Middle frontal gyrus (tissue), 1 donor: ENCODE results near the gene SEC11A.
"Not testable (repeated sequence)": the region's sequence is repeated elsewhere in the genome, so short reads cannot be mapped to it uniquely, and the experiment has no call there.

Source experiments
- DNase-seq: peaks from one replicate; pipeline ENCODE4 v3.0.0-alpha.2; 2015; ENCODE audit warnings: low spot score; ENCODE audit errors: extremely low spot score

SEC11A gene

GRCh38 chr15:84737005-84737404 lies 21.1 kb upstream of the SEC11A start:
- DNase-seq, result no peak

GRCh38 chr15:84736375-84736774 lies 20.4 kb upstream of the SEC11A start:
- no peak for DNase-seq

GRCh38 chr15:84735480-84736061 lies 19.6 kb upstream of the SEC11A start:
- DNase-seq, result not testable (repeated sequence)

GRCh38 chr15:84734794-84735479 lies 19.0 kb upstream of the SEC11A start:
- DNase-seq, result no peak

GRCh38 chr15:84731774-84732173 lies 15.8 kb upstream of the SEC11A start:
- DNase-seq, result no peak

GRCh38 chr15:84727429-84727828 lies 11.5 kb upstream of the SEC11A start:
- no peak for DNase-seq

- no peak for DNase-seq
Observed at GRCh38 chr15:84725001-84725491, 9.1 kb upstream of the SEC11A start.

GRCh38 chr15:84722628-84723027 lies 6.7 kb upstream of the SEC11A start:
- DNase-seq, result no peak

- no peak for DNase-seq
Observed at GRCh38 chr15:84721371-84721770, 5.4 kb upstream of the SEC11A start.

GRCh38 chr15:84715441-84716035 lies 401 bp downstream of the SEC11A start:
- no peak for DNase-seq

- no peak for DNase-seq
Observed at GRCh38 chr15:84714821-84715220, 1.1 kb downstream of the SEC11A start.

GRCh38 chr15:84714372-84714771 lies 1.6 kb downstream of the SEC11A start:
- DNase-seq, result no peak

GRCh38 chr15:84703808-84704207 lies 12.1 kb downstream of the SEC11A start:
- no peak for DNase-seq

GRCh38 chr15:84702961-84703482 lies 12.9 kb downstream of the SEC11A start:
- DNase-seq, result no peak

- no peak for DNase-seq
Observed at GRCh38 chr15:84699538-84700191, 16.3 kb downstream of the SEC11A start.

GRCh38 chr15:84697236-84697990 lies 18.5 kb downstream of the SEC11A start:
- DNase-seq, result no peak

GRCh38 chr15:84696757-84697156 lies 19.2 kb downstream of the SEC11A start:
- DNase-seq, result no peak

- no peak for DNase-seq
Observed at GRCh38 chr15:84690342-84690741, 25.6 kb downstream of the SEC11A start.

GRCh38 chr15:84689858-84690257 lies 26.1 kb downstream of the SEC11A start:
- DNase-seq, result no peak

GRCh38 chr15:84686446-84686845 lies 29.5 kb downstream of the SEC11A start:
- not testable (repeated sequence) for DNase-seq

GRCh38 chr15:84685304-84685703 lies 30.6 kb downstream of the SEC11A start:
- no peak for DNase-seq
